ENCODE measurements around the gene ANKRD18A. TPM values are rescaled to one million over a fixed set of nuclear protein-coding genes. Genes with fewer than 3 reads are reported as not detected.
A peak's percentile ranks its signal among the peaks of the same experiment; 100 is the strongest.
"Not testable (repeated sequence)": the region's sequence is repeated elsewhere in the genome, so short reads cannot be mapped to it uniquely, and the experiment has no call there.

ANKRD18A gene
- total RNA-seq, 2 donors from 2014 or later: not detected

GRCh38 chr9:38626006-38626405, 5.6 kb upstream of the ANKRD18A start:
- Histone ChIP-seq H3K4me1 (ENCODE audit: control insufficient read depth in 1 of 2, low read depth in 2 of 2) (peaks cover 5 to 12% of the 10 kb centered on the region in 2 donors), H3K4me3 (no peak overlapping the region), H3K9me3 (peaks cover 5% of the 10 kb centered on the region), H3K27me3 (replicated peaks; ENCODE audit: insufficient read depth) (peaks cover 5% of the 10 kb centered on the region), H3K36me3 (no peaks in the 10 kb centered on the region), H3K27ac (no peak overlapping the region)
- TF ChIP-seq CTCF (IDR thresholded peaks at IDR 0.05): no peak
- ATAC-seq (ENCODE audit: insufficient number of reproducible peaks, low FRiP score, low read depth): no peak
- no peak for DNase-seq (ENCODE audit: low spot score)

GRCh38 chr9:38622951-38623350, 2.6 kb upstream of the ANKRD18A start:
- TF ChIP-seq CTCF (IDR thresholded peaks at IDR 0.05): no peak
- Histone ChIP-seq H3K36me3 (no peaks in the 10 kb centered on the region), H3K4me1 (ENCODE audit: control insufficient read depth in 1 of 2, low read depth in 2 of 2) (peaks cover 11 to 25% of the 10 kb centered on the region in 2 donors), H3K9me3 (peaks cover 5% of the 10 kb centered on the region), H3K27me3 (replicated peaks; ENCODE audit: insufficient read depth) (peaks cover 15% of the 10 kb centered on the region), H3K27ac (no peak overlapping the region), H3K4me3 (no peak overlapping the region)
- no peak for DNase-seq (ENCODE audit: low spot score)
- ATAC-seq (ENCODE audit: insufficient number of reproducible peaks, low FRiP score, low read depth): no peak

GRCh38 chr9:38622288-38622674, 1.9 kb upstream of the ANKRD18A start:
- H3K4me3 ChIP-seq: peak overlapping the region; percentile 66
- peaks cover 15% of the 10 kb centered on the region for H3K27me3 ChIP-seq (replicated peaks; ENCODE audit: insufficient read depth)
- no peak overlapping the region for H3K27ac ChIP-seq
- ATAC-seq (ENCODE audit: insufficient number of reproducible peaks, low FRiP score, low read depth): no peak
- DNase-seq (ENCODE audit: low spot score): no peak
- no peak for TF ChIP-seq CTCF (IDR thresholded peaks at IDR 0.05)
- no peaks in the 10 kb centered on the region for H3K36me3 ChIP-seq
- H3K9me3 ChIP-seq: peaks cover 5% of the 10 kb centered on the region
- peaks cover 11 to 25% of the 10 kb centered on the region in 2 donors for H3K4me1 ChIP-seq (ENCODE audit: control insufficient read depth in 1 of 2, low read depth in 2 of 2)

GRCh38 chr9:38621434-38622287, 1.3 kb upstream of the ANKRD18A start:
- no peak for ATAC-seq (ENCODE audit: insufficient number of reproducible peaks, low FRiP score, low read depth)
- TF ChIP-seq CTCF (IDR thresholded peaks at IDR 0.05): no peak
- no peak for DNase-seq (ENCODE audit: low spot score)

GRCh38 chr9:38619556-38620447, 594 bp downstream of the ANKRD18A start:
- no peak for ATAC-seq (ENCODE audit: insufficient number of reproducible peaks, low FRiP score, low read depth)
- no peaks in the 10 kb centered on the region for H3K36me3 ChIP-seq
- TF ChIP-seq CTCF (IDR thresholded peaks at IDR 0.05): no peak
- H3K4me1 ChIP-seq (ENCODE audit: control insufficient read depth in 1 of 2, low read depth in 2 of 2): peaks cover 11 to 25% of the 10 kb centered on the region in 2 donors
- no peak for DNase-seq (ENCODE audit: low spot score)
- peak overlapping the region; percentile 66 for H3K4me3 ChIP-seq
- no peak overlapping the region for H3K27ac ChIP-seq
- H3K27me3 ChIP-seq (replicated peaks; ENCODE audit: insufficient read depth): peaks cover 15% of the 10 kb centered on the region
- peaks cover 5% of the 10 kb centered on the region for H3K9me3 ChIP-seq

More at GRCh38 chr9:38621434-38622287, 1.3 kb upstream of the ANKRD18A start:
- Histone ChIP-seq H3K4me3 (peak overlapping the region; percentile 66), H3K27ac (no peak overlapping the region), H3K4me1 (ENCODE audit: control insufficient read depth in 1 of 2, low read depth in 2 of 2) (peaks cover 11 to 25% of the 10 kb centered on the region in 2 donors), H3K9me3 (peaks cover 5% of the 10 kb centered on the region), H3K36me3 (no peaks in the 10 kb centered on the region), H3K27me3 (replicated peaks; ENCODE audit: insufficient read depth) (peaks cover 15% of the 10 kb centered on the region)

GRCh38 chr9:38598029-38598745, 22.2 kb downstream of the ANKRD18A start:
- ATAC-seq (ENCODE audit: insufficient number of reproducible peaks, low FRiP score, low read depth); DNase-seq (ENCODE audit: low spot score); H3K4me3 ChIP-seq; H3K9me3 ChIP-seq; H3K27me3 ChIP-seq (replicated peaks; ENCODE audit: insufficient read depth); H3K27ac ChIP-seq; H3K4me1 ChIP-seq (ENCODE audit: control insufficient read depth in 1 of 2, low read depth in 2 of 2); H3K36me3 ChIP-seq: not testable (repeated sequence)

GRCh38 chr9:38595117-38595516, 25.3 kb downstream of the ANKRD18A start:
- not testable (repeated sequence) for H3K27me3 ChIP-seq (replicated peaks; ENCODE audit: insufficient read depth); H3K36me3 ChIP-seq; H3K9me3 ChIP-seq; ATAC-seq (ENCODE audit: insufficient number of reproducible peaks, low FRiP score, low read depth); H3K27ac ChIP-seq; H3K4me3 ChIP-seq; DNase-seq (ENCODE audit: low spot score); H3K4me1 ChIP-seq (ENCODE audit: control insufficient read depth in 1 of 2, low read depth in 2 of 2)

Data from thoracic aorta (tissue), 2 donors.